Keratinocyte (primary cell): ENCODE data around the gene SNU13. TPM values are rescaled to one million over a fixed set of nuclear protein-coding genes. Genes with fewer than 3 reads are reported as not detected.
"Not testable (repeated sequence)": the region's sequence is repeated elsewhere in the genome, so short reads cannot be mapped to it uniquely, and the experiment has no call there.

ENCODE experiments used
- DNase-seq: peaks from one replicate; pipeline ENCODE4 v3.0.0-alpha.2; 2011; ENCODE audit warnings: low read depth, missing footprints, low spot score
- FAIRE-seq: peaks from 2 replicates; lab custom pipeline; 2011; peaks lifted over from hg19 to GRCh38; lab: Jason Lieb, UNC
- H2AFZ ChIP-seq: 2 replicates; pipeline ENCODE4 v1.6.0; 2012; ENCODE audit warnings: low read length, control low read depth, inconsistent platforms; ENCODE audit not compliant: control insufficient read depth
- H3K27ac ChIP-seq: 2 replicates; pipeline ENCODE4 v1.5.1; 2011; ENCODE audit warnings: low read length; ENCODE audit not compliant: control insufficient read depth, insufficient read depth
- H3K27me3 ChIP-seq: 3 replicates; pipeline ENCODE4 v1.6.0; 2011; ENCODE audit warnings: low read length; ENCODE audit not compliant: control insufficient read depth, insufficient read depth; ENCODE audit errors: extremely low read depth
- H3K36me3 ChIP-seq, 2 experiments: 2 replicates in 1 of 2; 3 replicates in 1 of 2; pipeline ENCODE4 v1.5.1; 2011; ENCODE audit warnings: low read length in 2 of 2, mild to moderate bottlenecking in 1 of 2; ENCODE audit not compliant: control insufficient read depth in 2 of 2, insufficient read depth in 2 of 2; ENCODE audit errors: extremely low read depth in 1 of 2
- H3K4me1 ChIP-seq: 3 replicates; pipeline ENCODE4 v1.5.1; 2011; ENCODE audit warnings: low read length; ENCODE audit not compliant: control insufficient read depth, insufficient read depth; ENCODE audit errors: extremely low read depth
- H3K4me2 ChIP-seq: 3 replicates; pipeline ENCODE4 v1.6.0; 2011; ENCODE audit warnings: low read depth, low read length; ENCODE audit not compliant: control insufficient read depth, insufficient read depth; ENCODE audit errors: extremely low read depth
- H3K4me3 ChIP-seq, 3 experiments: fragments of 200-600 bp in 1 of 3; sonication (generic) in 1 of 3; 2 replicates in 2 of 3; 3 replicates in 1 of 3; pipeline ENCODE4 v1.5.1; 2011 to 2016; ENCODE audit warnings: low read length in 3 of 3, mild to moderate bottlenecking in 3 of 3, control low read depth in 2 of 3, inconsistent platforms in 1 of 3, low read depth in 1 of 3, mixed read lengths in 1 of 3, mixed run types in 1 of 3, moderate library complexity in 1 of 3; ENCODE audit not compliant: control insufficient read depth in 2 of 3, insufficient read depth in 2 of 3; ENCODE audit errors: extremely low read depth in 1 of 3
- H3K79me2 ChIP-seq: 2 replicates; pipeline ENCODE4 v1.6.0; 2012; ENCODE audit warnings: low read length; ENCODE audit not compliant: control insufficient read depth, insufficient read depth
- H3K9ac ChIP-seq: 3 replicates; pipeline ENCODE4 v1.6.0; 2011; ENCODE audit warnings: low read length; ENCODE audit not compliant: control insufficient read depth, insufficient read depth; ENCODE audit errors: extremely low read depth
- H3K9me1 ChIP-seq: 3 replicates; pipeline ENCODE4 v1.6.0; 2011; ENCODE audit warnings: low read length; ENCODE audit not compliant: control insufficient read depth, insufficient read depth; ENCODE audit errors: extremely low read depth
- H3K9me3 ChIP-seq: 2 replicates; pipeline ENCODE4 v1.5.1; 2012; ENCODE audit warnings: low read depth, low read length; ENCODE audit not compliant: control insufficient read depth
- H4K20me1 ChIP-seq: 3 replicates; pipeline ENCODE4 v1.6.0; 2011; ENCODE audit warnings: low read length; ENCODE audit not compliant: control insufficient read depth, insufficient read depth; ENCODE audit errors: extremely low read depth
- EZH2 ChIP-seq: IDR thresholded peaks from one replicate; pipeline ENCODE4 v1.6.1; 2012; ENCODE audit warnings: inconsistent platforms, mild to moderate bottlenecking, low read length, moderate library complexity
- dilution Hi-C: fragments of 300-500 bp; cut with MboI; formaldehyde crosslinking; loops from one replicate; pipeline ENCODE4 v1.7.0; 2020; ENCODE audit warnings: low sequenced_read_pairs; ENCODE audit not compliant: extremely low pct_ligation_motif_present
- polyA plus RNA-seq, 5 experiments: library from polyadenylated mRNA; depleted of rRNA in 3 of 5; stranded (reverse) in 3 of 5; stranded (forward) in 1 of 5; unstranded in 1 of 5; fragments of >200 nt; gene quantifications; 1 replicate in 1 of 5; 2 replicates in 3 of 5; 3 replicates in 1 of 5; pipeline versions ENCODE4 v1.2.1 to v1.2.3, GENCODE V29; 2011 to 2012; ENCODE audit warnings: missing spikeins in 2 of 5, low read depth in 1 of 5, low replicate concordance in 1 of 5
- TF ChIP-seq, protein P1 (sequence below), 3 experiments: IDR thresholded peaks in 1 of 3; conservative IDR thresholded peaks in 1 of 3; optimal IDR thresholded peaks in 1 of 3; 2 replicates in 2 of 3; 3 replicates in 1 of 3; pipeline versions ENCODE3 to v1.5.1; 2011; ENCODE audit warnings: low read length in 3 of 3, mild to moderate bottlenecking in 3 of 3, moderate library complexity in 2 of 3, control low read depth in 1 of 3, inconsistent platforms in 1 of 3; ENCODE audit not compliant: insufficient read depth in 2 of 3; ENCODE audit errors: extremely low read depth in 1 of 3

SNU13 gene
- polyA plus RNA-seq, 1 donor (not counting 4 experiments of a cell fraction or from before 2014, with no cell fraction given) = 230 TPM

DNA sequence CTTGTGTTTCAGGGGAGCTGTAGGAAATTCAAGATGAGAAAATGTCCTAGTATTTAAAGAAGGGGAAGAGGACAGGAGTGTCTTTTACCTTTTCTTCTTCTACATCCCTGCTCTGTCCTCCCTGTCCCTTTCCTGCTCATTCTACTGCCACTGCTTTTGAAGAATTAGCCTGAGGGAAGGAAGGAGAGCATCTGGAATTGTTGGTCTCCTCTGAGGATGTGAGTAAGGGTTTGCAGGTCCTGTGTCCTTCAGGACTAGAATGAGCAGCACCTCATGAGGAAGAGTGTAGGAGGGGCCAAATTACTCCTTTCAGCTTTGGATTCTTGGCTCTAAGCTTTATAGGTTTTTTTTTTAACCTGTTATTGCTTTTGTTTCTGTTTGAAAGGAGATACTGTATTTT is 24.2 kb downstream of the SNU13 start:
- no peaks in the 10 kb centered on the region for H3K27me3 ChIP-seq
- H3K4me3 ChIP-seq = no peak overlapping the region
- no peak overlapping the region for H3K9ac ChIP-seq
- H3K36me3 ChIP-seq = peaks cover 19 to 43% of the 10 kb centered on the region in 2 experiments
- dilution Hi-C loops = no loop called here
- no peak overlapping the region for H3K27ac ChIP-seq
- H3K4me2 ChIP-seq = no peak overlapping the region
- peaks cover 26% of the 10 kb centered on the region for H3K4me1 ChIP-seq
- H3K9me1 ChIP-seq = no peaks in the 10 kb centered on the region
- H4K20me1 ChIP-seq = no peaks in the 10 kb centered on the region
- DNase-seq = no peak
- H3K79me2 ChIP-seq = peaks cover 5% of the 10 kb centered on the region
- no peak for FAIRE-seq
- TF ChIP-seq, protein P1, sequence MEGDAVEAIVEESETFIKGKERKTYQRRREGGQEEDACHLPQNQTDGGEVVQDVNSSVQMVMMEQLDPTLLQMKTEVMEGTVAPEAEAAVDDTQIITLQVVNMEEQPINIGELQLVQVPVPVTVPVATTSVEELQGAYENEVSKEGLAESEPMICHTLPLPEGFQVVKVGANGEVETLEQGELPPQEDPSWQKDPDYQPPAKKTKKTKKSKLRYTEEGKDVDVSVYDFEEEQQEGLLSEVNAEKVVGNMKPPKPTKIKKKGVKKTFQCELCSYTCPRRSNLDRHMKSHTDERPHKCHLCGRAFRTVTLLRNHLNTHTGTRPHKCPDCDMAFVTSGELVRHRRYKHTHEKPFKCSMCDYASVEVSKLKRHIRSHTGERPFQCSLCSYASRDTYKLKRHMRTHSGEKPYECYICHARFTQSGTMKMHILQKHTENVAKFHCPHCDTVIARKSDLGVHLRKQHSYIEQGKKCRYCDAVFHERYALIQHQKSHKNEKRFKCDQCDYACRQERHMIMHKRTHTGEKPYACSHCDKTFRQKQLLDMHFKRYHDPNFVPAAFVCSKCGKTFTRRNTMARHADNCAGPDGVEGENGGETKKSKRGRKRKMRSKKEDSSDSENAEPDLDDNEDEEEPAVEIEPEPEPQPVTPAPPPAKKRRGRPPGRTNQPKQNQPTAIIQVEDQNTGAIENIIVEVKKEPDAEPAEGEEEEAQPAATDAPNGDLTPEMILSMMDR (optimal IDR thresholded peaks at IDR 0.05 in 1 of 3, IDR thresholded peaks at IDR 0.05 in 1 of 3, conservative IDR thresholded peaks at IDR 0.05 in 1 of 3; ENCODE audit: extremely low read depth in 1 of 3, insufficient read depth in 2 of 3, low read length in 3 of 3) = no peak
- no peak for TF ChIP-seq EZH2
- no peak overlapping the region for H2AFZ ChIP-seq
- no peaks in the 10 kb centered on the region for H3K9me3 ChIP-seq

DNA sequence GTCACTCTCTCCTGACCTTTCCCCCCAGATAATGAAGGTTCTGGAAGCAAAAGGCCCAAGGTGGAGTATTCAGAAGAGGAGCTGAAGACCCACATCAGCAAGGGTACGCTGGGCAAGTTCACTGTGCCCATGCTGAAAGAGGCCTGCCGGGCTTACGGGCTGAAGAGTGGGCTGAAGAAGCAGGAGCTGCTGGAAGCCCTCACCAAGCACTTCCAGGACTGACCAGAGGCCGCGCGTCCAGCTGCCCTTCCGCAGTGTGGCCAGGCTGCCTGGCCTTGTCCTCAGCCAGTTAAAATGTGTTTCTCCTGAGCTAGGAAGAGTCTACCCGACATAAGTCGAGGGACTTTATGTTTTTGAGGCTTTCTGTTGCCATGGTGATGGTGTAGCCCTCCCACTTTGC is 25.1 kb downstream of the SNU13 start:
- H3K27ac ChIP-seq, H3K4me2 ChIP-seq, FAIRE-seq, H3K9me3 ChIP-seq, H3K79me2 ChIP-seq, dilution Hi-C loops, H4K20me1 ChIP-seq, H3K9me1 ChIP-seq, H3K4me3 ChIP-seq, H2AFZ ChIP-seq, DNase-seq, H3K9ac ChIP-seq, H3K27me3 ChIP-seq: not testable (repeated sequence)
- Histone ChIP-seq H3K4me1 (peaks cover 21% of the 10 kb centered on the region), H3K36me3 (peaks cover 23 to 48% of the 10 kb centered on the region in 2 experiments)

DNA sequence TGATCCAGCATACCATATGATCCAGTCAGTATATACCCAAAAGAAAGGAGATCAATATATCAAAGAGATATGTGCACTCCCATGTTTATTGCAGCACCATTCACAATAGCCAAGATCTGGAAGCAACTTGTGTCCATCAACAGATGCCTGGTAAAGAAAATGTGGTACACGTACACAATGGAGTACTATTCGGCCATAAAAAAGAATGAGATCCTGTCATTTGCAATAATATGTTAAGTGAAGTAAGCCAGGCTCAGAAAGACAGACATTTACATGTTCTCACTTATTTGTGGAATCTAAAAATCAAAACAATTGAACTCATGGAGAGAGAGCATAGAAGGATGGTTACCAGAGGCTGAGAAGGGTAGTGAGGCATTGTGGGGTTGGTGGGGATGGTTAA is 27.0 kb downstream of the SNU13 start:
- DNase-seq (no peak), FAIRE-seq (no peak)
- no peak for TF ChIP-seq EZH2
- TF ChIP-seq, protein P1 (optimal IDR thresholded peaks at IDR 0.05 in 1 of 3, IDR thresholded peaks at IDR 0.05 in 1 of 3, conservative IDR thresholded peaks at IDR 0.05 in 1 of 3; ENCODE audit: extremely low read depth in 1 of 3, insufficient read depth in 2 of 3, low read length in 3 of 3) = no peak
- no peaks in the 10 kb centered on the region for H4K20me1 ChIP-seq
- no peak overlapping the region for H3K4me2 ChIP-seq
- no peaks in the 10 kb centered on the region for H3K9me3 ChIP-seq
- no peaks in the 10 kb centered on the region for H3K9me1 ChIP-seq
- H3K4me1 ChIP-seq = peaks cover 11% of the 10 kb centered on the region
- no peak overlapping the region for H2AFZ ChIP-seq
- no peak overlapping the region for H3K4me3 ChIP-seq
- no peak overlapping the region for H3K9ac ChIP-seq
- peaks cover 34 to 58% of the 10 kb centered on the region in 2 experiments for H3K36me3 ChIP-seq
- H3K27me3 ChIP-seq = no peaks in the 10 kb centered on the region
- dilution Hi-C loops = no loop called here
- H3K27ac ChIP-seq = no peak overlapping the region
- H3K79me2 ChIP-seq = peaks cover 1% of the 10 kb centered on the region
